Upper lobe of right lung (tissue), 1 donor: ENCODE measurements around the gene SEMA5B. TPM values are rescaled to one million over a fixed set of nuclear protein-coding genes. Genes with fewer than 3 reads are reported as not detected.
A peak's percentile ranks its signal among the peaks of the same experiment; 100 is the strongest.

Source experiments
- ATAC-seq: fragments of 200-7000 bp; cut with Tn5 transposase; one replicate; pipeline ENCODE4 v1.9.1; 2020; ENCODE audit warnings: mild to moderate bottlenecking, moderate library complexity
- DNase-seq: peaks from one replicate; pipeline ENCODE4 v3.0.0-alpha.2; 2020
- H3K27ac ChIP-seq: fragments of 200-600 bp; one replicate; pipeline ENCODE4 v1.8.0; 2022
- H3K27me3 ChIP-seq: fragments of 200-600 bp; one replicate; pipeline ENCODE4 v1.8.0; 2022; ENCODE audit warnings: mild to moderate bottlenecking
- H3K36me3 ChIP-seq: fragments of 200-600 bp; one replicate; pipeline ENCODE4 v1.8.0; 2022
- H3K4me1 ChIP-seq: fragments of 200-600 bp; one replicate; pipeline ENCODE4 v1.8.0; 2022
- H3K4me3 ChIP-seq: fragments of 200-600 bp; one replicate; pipeline ENCODE4 v1.8.0; 2022; ENCODE audit warnings: mild to moderate bottlenecking
- H3K9me3 ChIP-seq: fragments of 200-600 bp; one replicate; pipeline ENCODE4 v1.8.0; 2022
- CTCF ChIP-seq: fragments of 200-600 bp; IDR thresholded peaks from one replicate; pipeline ENCODE4 v1.8.0; 2022; ENCODE audit warnings: antibody characterized with exemption
- intact Hi-C: fragments of 100-400 bp; cut with DNase I; formaldehyde crosslinking; loops from one replicate; pipeline ENCODE4 v1.11.0; 2022
- total RNA-seq: library from RNA; stranded (reverse); fragmentation: NEBNext Ultra II Directional; extraction: Animal tissue kit (Norgen Biotek cat#: 25700); gene quantifications from one replicate; pipeline ENCODE4 v1.2.1, GENCODE V29; 2021
- donor health status: DM: no; HTN: yes; CAD: no; lungs with severe emphysema.

SEMA5B gene
- total RNA-seq, 1 donor from 2014 or later, result 2.3 TPM

DNA sequence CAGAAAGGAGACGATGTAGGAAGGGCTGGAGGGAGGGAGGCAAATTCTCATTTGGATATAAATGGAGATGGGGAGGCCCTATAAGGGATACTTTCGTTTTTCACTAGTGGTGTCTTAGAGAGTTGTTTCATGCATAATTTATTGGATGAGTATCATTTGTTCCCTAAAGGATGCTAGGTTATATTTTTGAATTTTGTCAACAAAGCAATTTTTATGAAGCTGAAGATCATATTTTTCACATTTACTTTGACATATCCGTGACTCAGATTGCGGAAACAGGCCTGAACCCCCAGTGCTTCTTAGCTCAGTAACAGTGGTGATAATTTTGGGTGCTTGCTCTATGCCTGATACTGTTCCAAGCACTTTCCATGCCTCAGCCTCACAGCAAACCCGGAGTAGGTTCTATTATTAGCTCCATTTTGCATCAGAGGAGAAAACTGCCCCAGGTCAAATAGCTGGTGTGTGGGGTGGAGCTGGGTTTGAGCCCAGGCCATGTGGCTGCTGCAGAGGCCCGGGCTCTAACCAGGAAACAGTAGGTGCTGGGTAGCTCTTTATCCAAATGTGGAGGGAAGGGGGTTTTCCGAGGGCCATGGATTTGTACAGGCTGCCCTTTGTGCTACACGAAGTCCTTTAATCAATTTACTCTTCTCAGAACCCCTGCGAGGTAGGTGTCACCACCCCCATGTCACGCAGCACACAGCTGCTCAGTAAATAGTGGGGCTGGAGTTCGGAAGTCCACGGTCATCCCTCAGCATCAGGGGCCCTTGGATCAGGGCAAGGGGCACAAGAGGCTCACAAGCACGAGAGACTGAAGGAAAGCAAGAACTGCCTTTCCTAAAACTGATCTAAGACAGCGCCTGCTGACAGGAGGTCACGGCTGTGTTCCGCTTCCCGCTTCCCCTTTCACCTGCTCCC, 133.6 kb downstream of the SEMA5B start:
- Histone ChIP-seq H3K36me3 (no peaks in the 10 kb centered on the region), H3K27me3 (no peaks in the 10 kb centered on the region), H3K4me1 (no peaks in the 10 kb centered on the region), H3K9me3 (no peaks in the 10 kb centered on the region), H3K4me3 (no peak overlapping the region), H3K27ac (no peak overlapping the region)
- ATAC-seq (no peak), DNase-seq (no peak)
- intact Hi-C loops, result no loop called here
- no peak for TF ChIP-seq CTCF

DNA sequence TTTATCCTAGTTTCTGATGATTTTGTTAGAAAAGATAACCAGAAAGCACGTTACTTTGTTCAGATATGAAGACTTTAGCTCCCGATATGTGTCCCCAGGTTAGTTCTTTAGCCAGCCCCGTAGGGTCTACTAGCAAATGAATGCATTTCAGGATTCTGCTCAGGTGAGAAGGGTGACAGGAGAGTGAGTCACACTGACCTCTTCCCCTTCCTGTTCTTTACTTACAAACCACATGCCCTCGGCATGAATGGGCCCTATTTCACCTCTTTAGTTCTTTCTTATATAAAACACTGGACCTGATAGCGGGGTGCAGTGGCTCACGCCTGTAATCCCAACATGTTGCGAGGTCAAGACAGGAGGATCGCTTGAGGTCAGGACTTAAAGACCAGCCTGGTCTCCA, 134.3 kb downstream of the SEMA5B start:
- Histone ChIP-seq H3K27me3 (no peaks in the 10 kb centered on the region), H3K9me3 (no peaks in the 10 kb centered on the region), H3K4me1 (no peaks in the 10 kb centered on the region), H3K36me3 (no peaks in the 10 kb centered on the region), H3K27ac (no peak overlapping the region), H3K4me3 (no peak overlapping the region)
- no peak for TF ChIP-seq CTCF
- intact Hi-C loops, result no loop called here
- no peak for ATAC-seq
- DNase-seq, result no peak

DNA sequence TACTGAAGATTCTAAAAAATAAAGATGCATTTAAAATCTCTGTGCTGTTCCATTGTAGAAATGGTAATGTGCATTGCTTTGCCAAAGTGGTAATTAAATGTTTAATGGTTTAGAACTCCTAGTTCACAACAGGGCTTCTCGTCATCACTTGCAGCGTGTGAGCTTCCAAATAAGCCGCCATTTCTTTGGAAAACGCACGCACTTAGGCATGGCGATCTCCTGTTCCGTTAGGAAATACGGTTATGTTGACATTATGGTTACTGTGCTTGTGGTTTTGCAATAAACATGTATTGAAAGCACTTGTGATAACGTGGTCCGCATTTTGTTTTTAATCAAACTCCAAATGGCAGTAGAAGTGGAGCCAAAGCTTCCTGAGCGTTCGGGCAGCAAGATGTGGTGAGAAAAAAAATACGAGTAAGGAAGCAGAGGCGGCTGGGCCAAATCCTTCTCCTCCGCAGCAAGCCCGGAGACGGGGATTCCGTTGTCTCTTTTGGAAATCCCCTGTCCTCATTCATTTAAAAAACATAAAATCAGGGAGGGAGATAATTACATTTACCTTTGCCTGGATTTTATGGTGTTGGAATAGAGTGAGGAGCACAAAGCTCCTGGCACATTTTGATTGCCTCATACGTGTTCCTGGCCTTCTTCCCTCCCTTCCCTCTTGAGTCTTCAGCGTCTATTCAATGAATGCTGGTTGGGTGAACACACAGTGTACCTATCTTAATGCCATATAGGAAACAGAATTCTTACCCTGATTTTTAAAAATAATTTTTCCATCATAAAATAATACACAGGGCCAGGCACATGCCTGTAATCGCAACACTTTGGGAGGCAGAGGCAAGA, 135.2 kb downstream of the SEMA5B start:
- no peak for DNase-seq
- no peaks in the 10 kb centered on the region for H3K27me3 ChIP-seq
- no peaks in the 10 kb centered on the region for H3K36me3 ChIP-seq
- H3K4me1 ChIP-seq, result no peaks in the 10 kb centered on the region
- intact Hi-C loops, result no loop called here
- ATAC-seq, result no peak
- no peaks in the 10 kb centered on the region for H3K9me3 ChIP-seq
- TF ChIP-seq CTCF, result no peak
- no peak overlapping the region for H3K4me3 ChIP-seq
- H3K27ac ChIP-seq, result no peak overlapping the region

DNA sequence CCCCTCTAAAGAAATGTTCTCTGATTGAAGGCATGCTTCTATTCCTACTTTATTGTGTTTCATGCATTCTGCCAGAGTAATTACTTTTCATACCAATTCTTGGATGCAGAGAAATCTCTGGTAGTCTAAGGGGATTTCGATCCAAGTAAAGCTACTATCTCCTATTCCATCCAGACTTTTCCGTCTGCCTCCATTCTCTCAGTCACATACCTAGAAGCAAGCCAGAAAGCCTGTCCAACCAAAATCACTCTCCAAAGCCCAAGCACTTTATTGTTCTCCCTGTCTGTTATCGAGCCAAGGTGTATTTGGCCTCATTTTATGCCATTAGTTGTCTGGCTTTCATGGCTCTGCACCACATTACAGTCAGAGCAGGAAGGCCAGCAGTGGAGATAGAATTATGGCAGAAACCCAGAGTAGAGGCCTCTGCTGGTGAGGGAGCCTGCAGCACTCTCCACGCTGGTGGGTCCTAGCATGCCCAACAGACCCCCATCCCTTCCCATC, 136.8 kb downstream of the SEMA5B start:
- no peaks in the 10 kb centered on the region for H3K27me3 ChIP-seq
- H3K4me1 ChIP-seq, result no peaks in the 10 kb centered on the region
- no peak overlapping the region for H3K27ac ChIP-seq
- H3K9me3 ChIP-seq, result no peaks in the 10 kb centered on the region
- ATAC-seq (no peak), DNase-seq (no peak)
- no peaks in the 10 kb centered on the region for H3K36me3 ChIP-seq
- no peak overlapping the region for H3K4me3 ChIP-seq
- intact Hi-C loops, result no loop called here
- TF ChIP-seq CTCF, result no peak

GRCh38 chr3:122890077-122890719, 137.4 kb downstream of the SEMA5B start:
- Histone ChIP-seq H3K4me1 (no peaks in the 10 kb centered on the region), H3K36me3 (no peaks in the 10 kb centered on the region), H3K4me3 (no peak overlapping the region), H3K27me3 (no peaks in the 10 kb centered on the region), H3K27ac (no peak overlapping the region), H3K9me3 (no peaks in the 10 kb centered on the region)
- ATAC-seq (peak; percentile 79), DNase-seq (no peak)
- no peak for TF ChIP-seq CTCF
- intact Hi-C loops, result no loop called here
